ENCODE measurements around the gene MESP1. TPM values are rescaled to one million over a fixed set of nuclear protein-coding genes. Genes with fewer than 3 reads are reported as not detected.

The MESP1 gene
- total and polyA plus RNA-seq, 2 of the 13 experiments (the other 11 are each of a cell fraction or from before 2014, with no cell fraction given) = not detected

DNA sequence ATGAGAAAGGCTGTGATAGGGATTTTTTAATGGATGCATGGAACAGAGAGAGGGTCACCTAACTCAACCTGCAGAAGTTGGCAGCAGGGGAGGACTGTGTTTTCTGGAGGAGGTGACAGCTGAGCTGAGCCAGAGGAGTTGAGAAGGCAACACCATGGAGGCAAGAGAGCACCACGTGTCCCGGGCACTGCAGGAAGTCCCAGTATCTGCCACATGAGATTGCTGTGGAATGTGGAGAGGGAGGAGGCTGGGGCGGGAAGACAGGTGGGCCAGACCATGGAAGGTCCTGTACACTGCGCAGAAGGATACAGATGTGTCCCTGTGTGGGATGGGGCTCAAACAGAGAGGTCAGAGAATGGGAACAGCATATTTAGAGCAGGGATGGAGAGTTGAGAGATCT, 15.3 kb downstream of the MESP1 start:
- 33% methylated on average over 4 of the region's 4 CpGs for WGBS (ENCODE audit: low lambda C conversion rate)
- no peaks in the 10 kb centered on the region for H4K20me1 ChIP-seq (ENCODE audit: insufficient read depth, low read length)
- H3K27me3 ChIP-seq (ENCODE audit: control insufficient read depth in 1 of 2, insufficient read depth in 2 of 2, low read length in 2 of 2) = peaks cover 1 to 28% of the 10 kb centered on the region in 2 experiments; a peak in 4 of 5 replicates
- DNase-seq (ENCODE audit: low spot score) (no peak), ATAC-seq (no peak), FAIRE-seq (no peak)
- no peak overlapping the region for H3K27ac ChIP-seq (ENCODE audit: extremely low read length, insufficient read depth, low read length)
- TF ChIP-seq NFRKB (IDR thresholded peaks at IDR 0.05) (no peak), ATF7 (IDR thresholded peaks at IDR 0.05) (no peak), ATF7 (CRISPR knock-in tag; IDR thresholded peaks at IDR 0.05) (no peak), MAFK (conservative IDR thresholded peaks at IDR 0.05 in 1 of 2, IDR thresholded peaks at IDR 0.05 in 1 of 2; ENCODE audit: low read length in 2 of 2) (no peak)
- TF ChIP-seq, protein P1, sequence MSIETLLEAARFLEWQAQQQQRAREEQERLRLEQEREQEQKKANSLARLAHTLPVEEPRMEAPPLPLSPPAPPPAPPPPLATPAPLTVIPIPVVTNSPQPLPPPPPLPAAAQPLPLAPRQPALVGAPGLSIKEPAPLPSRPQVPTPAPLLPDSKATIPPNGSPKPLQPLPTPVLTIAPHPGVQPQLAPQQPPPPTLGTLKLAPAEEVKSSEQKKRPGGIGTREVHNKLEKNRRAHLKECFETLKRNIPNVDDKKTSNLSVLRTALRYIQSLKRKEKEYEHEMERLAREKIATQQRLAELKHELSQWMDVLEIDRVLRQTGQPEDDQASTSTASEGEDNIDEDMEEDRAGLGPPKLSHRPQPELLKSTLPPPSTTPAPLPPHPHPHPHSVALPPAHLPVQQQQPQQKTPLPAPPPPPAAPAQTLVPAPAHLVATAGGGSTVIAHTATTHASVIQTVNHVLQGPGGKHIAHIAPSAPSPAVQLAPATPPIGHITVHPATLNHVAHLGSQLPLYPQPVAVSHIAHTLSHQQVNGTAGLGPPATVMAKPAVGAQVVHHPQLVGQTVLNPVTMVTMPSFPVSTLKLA (IDR thresholded peaks at IDR 0.05) = 0 out of 2 replicates have a peak, but pooled peaks have one; percentile 8
- CTCF ChIA-PET (ENCODE audit: low intra/inter-chr PET ratio, low total read pairs) = no interaction called here
- BruUV-seq (replicated peaks) = no TSS peak
- H3K36me3 ChIP-seq (replicated peaks in 1 of 2; ENCODE audit: control insufficient read depth in 1 of 2, insufficient read depth in 2 of 2, low read length in 2 of 2) = no peaks in the 10 kb centered on the region
- in situ Hi-C loops (cut with HindIII; ENCODE audit: extremely low pct_ligation_motif_present, low pct_unique_long_range_greater_than_20kb) = loop anchor here (25.0 kb wide), 1 partner anchor 352 kb away; no protein-coding TSS in a partner anchor
- no peaks in the 10 kb centered on the region for H3K79me2 ChIP-seq (ENCODE audit: insufficient read depth, low read length)
- POLR2A ChIA-PET = no interaction called here
- H3K4me1 ChIP-seq (ENCODE audit: insufficient read depth, low read length) = no peaks in the 10 kb centered on the region
- no peaks in the 10 kb centered on the region for H3K9me3 ChIP-seq (ENCODE audit: low read length)
- H3K4me2 ChIP-seq (ENCODE audit: low read depth, low read length) = no peak overlapping the region
- intact Hi-C loops (cut with micrococcal nuclease; ENCODE audit: unreplicated experiment) = no loop called here
- no peak overlapping the region for H2AFZ ChIP-seq (ENCODE audit: low read length)
- no peak overlapping the region for H3K9ac ChIP-seq (ENCODE audit: insufficient read depth, low read depth, low read length)
- H3K4me3 ChIP-seq (replicated peaks in 1 of 3; ENCODE audit: insufficient read depth in 1 of 3, low read depth in 2 of 3, low read length in 3 of 3) = no peak overlapping the region

DNA sequence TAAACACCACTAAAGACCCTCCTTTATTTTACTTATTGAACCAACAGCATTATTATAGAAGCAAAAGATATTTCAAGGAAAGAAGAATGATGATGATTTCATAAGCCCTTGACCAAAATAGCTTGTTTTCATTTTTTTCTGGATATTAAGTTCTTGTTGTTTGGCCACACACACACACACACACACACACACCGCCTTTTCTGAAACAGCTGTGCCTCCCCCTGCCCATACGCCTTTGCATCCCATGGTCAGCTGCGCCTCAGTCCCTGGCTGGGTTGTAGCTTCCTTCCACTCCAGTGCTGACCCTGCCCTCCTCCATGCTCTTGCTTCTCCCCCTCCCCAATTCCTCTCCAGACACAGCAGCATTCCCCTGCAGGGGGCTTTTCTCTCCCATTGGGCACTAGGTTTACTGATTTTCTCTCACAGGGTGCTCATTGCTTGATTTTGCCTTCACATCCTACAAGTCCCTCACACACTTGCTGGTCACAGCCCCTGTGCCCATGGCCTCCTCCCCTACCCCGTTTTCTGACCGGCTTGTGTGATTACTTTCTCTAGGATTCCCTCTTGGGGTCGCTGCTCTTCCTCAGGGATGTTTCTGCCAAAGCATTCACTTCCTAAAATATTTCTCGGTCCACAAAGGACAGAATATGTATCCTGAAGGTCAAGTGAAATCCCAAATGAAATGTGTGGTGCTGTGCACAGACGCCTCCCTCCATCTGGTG, 18.4 kb downstream of the MESP1 start:
- Histone ChIP-seq H3K27ac (ENCODE audit: extremely low read length, insufficient read depth, low read length) (no peak overlapping the region), H4K20me1 (ENCODE audit: insufficient read depth, low read length) (no peaks in the 10 kb centered on the region), H3K36me3 (replicated peaks in 1 of 2; ENCODE audit: control insufficient read depth in 1 of 2, insufficient read depth in 2 of 2, low read length in 2 of 2) (no peaks in the 10 kb centered on the region), H3K79me2 (ENCODE audit: insufficient read depth, low read length) (no peaks in the 10 kb centered on the region), H2AFZ (ENCODE audit: low read length) (no peak overlapping the region), H3K27me3 (ENCODE audit: control insufficient read depth in 1 of 2, insufficient read depth in 2 of 2, low read length in 2 of 2) (peaks cover 1 to 34% of the 10 kb centered on the region in 2 experiments; a peak in 3 of 5 replicates), H3K9ac (ENCODE audit: insufficient read depth, low read depth, low read length) (no peak overlapping the region), H3K9me3 (ENCODE audit: low read length) (no peaks in the 10 kb centered on the region), H3K4me2 (ENCODE audit: low read depth, low read length) (no peak overlapping the region), H3K4me3 (replicated peaks in 1 of 3; ENCODE audit: insufficient read depth in 1 of 3, low read depth in 2 of 3, low read length in 3 of 3) (no peak overlapping the region), H3K4me1 (ENCODE audit: insufficient read depth, low read length) (no peaks in the 10 kb centered on the region)
- ATAC-seq (no peak), DNase-seq (ENCODE audit: low spot score) (no peak), FAIRE-seq (no peak)
- WGBS (ENCODE audit: low lambda C conversion rate) = 31% methylated on average over 8 of the region's 8 CpGs
- ChIA-PET CTCF (ENCODE audit: low intra/inter-chr PET ratio, low total read pairs) (no interaction called here), POLR2A (no interaction called here)
- intact Hi-C loops (cut with micrococcal nuclease; ENCODE audit: unreplicated experiment) (no loop called here), in situ Hi-C loops (cut with HindIII; ENCODE audit: extremely low pct_ligation_motif_present, low pct_unique_long_range_greater_than_20kb) (loop anchor here (25.0 kb wide), 1 partner anchor 355 kb away; no protein-coding TSS in a partner anchor)
- TF ChIP-seq NCOA2 (CRISPR knock-in tag; IDR thresholded peaks at IDR 0.05) (no peak), ZNF20 (CRISPR knock-in tag; IDR thresholded peaks at IDR 0.05) (no peak), DR1 (CRISPR knock-in tag; IDR thresholded peaks at IDR 0.05) (no peak), ZFP90 (CRISPR knock-in tag; IDR thresholded peaks at IDR 0.05; ENCODE audit: borderline replicate concordance) (no peak)
- no TSS peak for BruUV-seq (replicated peaks)

Data from HepG2 (cell line).